HFFc6 (cell line): ENCODE data around the gene CFDP1. TPM values are rescaled to one million over a fixed set of nuclear protein-coding genes. Genes with fewer than 3 reads are reported as not detected.

Experiments
- DNase-seq: peaks from one replicate; pipeline ENCODE4 v3.0.0-alpha.2; 2018
- H3K27ac Mint-ChIP-seq: 2 replicates; pipeline ENCODE4 v1.8.0; 2020; ENCODE audit warnings: mild to moderate bottlenecking, mixed read lengths
- H3K27me3 Mint-ChIP-seq: 2 replicates; pipeline ENCODE4 v1.8.0; 2021; ENCODE audit warnings: mild to moderate bottlenecking, moderate library complexity, mixed read lengths; ENCODE audit not compliant: insufficient read depth
- H3K36me3 Mint-ChIP-seq: 2 replicates; pipeline ENCODE4 v1.8.0; 2021; ENCODE audit warnings: low read depth, mixed read lengths
- H3K4me1 Mint-ChIP-seq: 2 replicates; pipeline ENCODE4 v1.8.0; 2020; ENCODE audit warnings: low read depth, mixed read lengths
- H3K4me3 Mint-ChIP-seq: 2 replicates; pipeline ENCODE4 v1.8.0; 2020; ENCODE audit warnings: mild to moderate bottlenecking, moderate library complexity, mixed read lengths
- H3K9me3 Mint-ChIP-seq: 2 replicates; pipeline ENCODE4 v1.8.0; 2020; ENCODE audit warnings: mild to moderate bottlenecking, mixed read lengths
- CTCF ChIP-seq: fragments of 200-600 bp; sonication (generic); IDR thresholded peaks from 2 replicates; pipeline ENCODE4 v1.5.0; 2021; ENCODE audit warnings: antibody characterized with exemption, mild to moderate bottlenecking
- total RNA-seq, 6 experiments: library from RNA; stranded (reverse); fragmentation: NEBNext Ultra II Directional; extraction: Animal tissue kit (Norgen Biotek cat#: 25700); gene quantifications; 2 replicates in 1 of 6; 3 replicates in 5 of 6; pipeline ENCODE4 v1.2.3, GENCODE V29; 2021

Gene CFDP1
- total RNA-seq, 6 experiments from 2014 or later: 33.0 to 43.1 (median 37.6) TPM

- Mint-ChIP-seq H3K9me3 (no peaks in the 10 kb centered on the region), H3K4me1 (no peaks in the 10 kb centered on the region; the same call in 1 of the 2 replicates), H3K27me3 (peaks cover 21% of the 10 kb centered on the region), H3K4me3 (no peak overlapping the region), H3K36me3 (no peaks in the 10 kb centered on the region), H3K27ac (no peak overlapping the region)
- DNase-seq: no peak
- TF ChIP-seq CTCF: no peak
Measured at GRCh38 chr16:75478480-75479345, 45.4 kb upstream of the CFDP1 start.

- Mint-ChIP-seq H3K27me3 (peaks cover 21% of the 10 kb centered on the region), H3K36me3 (no peaks in the 10 kb centered on the region), H3K27ac (no peak overlapping the region), H3K9me3 (no peaks in the 10 kb centered on the region), H3K4me3 (no peak overlapping the region), H3K4me1 (no peaks in the 10 kb centered on the region)
- no peak for DNase-seq
- no peak for TF ChIP-seq CTCF
Measured at GRCh38 chr16:75477680-75478473, 44.6 kb upstream of the CFDP1 start.

- peaks cover 17% of the 10 kb centered on the region for H3K27me3 Mint-ChIP-seq
- no peak overlapping the region for H3K4me3 Mint-ChIP-seq
- peaks cover 3% of the 10 kb centered on the region; the same call in 1 of the 2 replicates for H3K4me1 Mint-ChIP-seq
- H3K27ac Mint-ChIP-seq: no peak overlapping the region
- no peaks in the 10 kb centered on the region for H3K36me3 Mint-ChIP-seq
- DNase-seq: no peak
- no peaks in the 10 kb centered on the region for H3K9me3 Mint-ChIP-seq
- TF ChIP-seq CTCF: no peak
Measured at GRCh38 chr16:75476817-75477216, 43.5 kb upstream of the CFDP1 start.

GRCh38 chr16:75475420-75475847 lies 42.1 kb upstream of the CFDP1 start:
- peaks cover 6% of the 10 kb centered on the region; the same call in 1 of the 2 replicates for H3K4me1 Mint-ChIP-seq
- no peaks in the 10 kb centered on the region for H3K9me3 Mint-ChIP-seq
- H3K27ac Mint-ChIP-seq: no peak overlapping the region
- no peak overlapping the region for H3K4me3 Mint-ChIP-seq
- DNase-seq: no peak
- H3K27me3 Mint-ChIP-seq: peaks cover 15% of the 10 kb centered on the region
- no peak for TF ChIP-seq CTCF
- no peaks in the 10 kb centered on the region for H3K36me3 Mint-ChIP-seq

- H3K27me3 Mint-ChIP-seq: peaks cover 11% of the 10 kb centered on the region
- DNase-seq: no peak
- H3K36me3 Mint-ChIP-seq: no peaks in the 10 kb centered on the region
- H3K4me1 Mint-ChIP-seq: peaks cover 6% of the 10 kb centered on the region; the same call in 1 of the 2 replicates
- H3K27ac Mint-ChIP-seq: no peak overlapping the region
- no peak overlapping the region for H3K4me3 Mint-ChIP-seq
- TF ChIP-seq CTCF: no peak
- H3K9me3 Mint-ChIP-seq: no peaks in the 10 kb centered on the region
Measured at GRCh38 chr16:75472908-75473877, 39.9 kb upstream of the CFDP1 start.
